Lower leg skin (tissue), 4 donors: ENCODE data around the gene MBNL2. TPM values are rescaled to one million over a fixed set of nuclear protein-coding genes. Genes with fewer than 3 reads are reported as not detected.

Experiments
- DNase-seq, 2 donors: peaks; one replicate each; pipeline ENCODE4 v3.0.0-alpha.2; 2019; ENCODE audit warnings: low spot score in 2 of 2
- H3K4me3 ChIP-seq: fragments of 200-600 bp; sonication (generic); 2 replicates; pipeline ENCODE4 v1.5.1; 2017; ENCODE audit warnings: mild to moderate bottlenecking, low read depth; ENCODE audit not compliant: poor library complexity, severe bottlenecking
- CTCF ChIP-seq, 3 donors: fragments of 450-650 bp; IDR thresholded peaks; one replicate each; pipeline ENCODE4 v1.5.1; 2016; ENCODE audit warnings: antibody characterized with exemption in 3 of 3, mild to moderate bottlenecking in 3 of 3, moderate library complexity in 2 of 3
- POLR2A ChIP-seq, 2 donors: fragments of 450-650 bp; IDR thresholded peaks; one replicate each; pipeline ENCODE4 v1.6.1; 2016 to 2017; ENCODE audit warnings: antibody characterized with exemption in 2 of 2, mild to moderate bottlenecking in 1 of 2, moderate library complexity in 1 of 2
- WGBS, 2 donors: methylation state at CpG; one replicate each; pipeline ENCODE4 v1.1.5; 2018; 5-methylcytosine and 5-hydroxymethylcytosine counted together
- intact Hi-C: fragments of 100-400 bp; cut with DNase I; formaldehyde crosslinking; loops from one replicate; pipeline ENCODE4 v1.15.0; 2023; ENCODE audit warnings: low total_unique reads
- total RNA-seq, 4 donors: library from RNA; depleted of rRNA; stranded (reverse); fragments of >200 nt; gene quantifications; one replicate each; pipeline ENCODE4 v1.1.0, GENCODE V29; 2016

The MBNL2 gene
- total RNA-seq, 4 donors from 2014 or later = 37.6 to 59.5 (median 45.4) TPM

DNA sequence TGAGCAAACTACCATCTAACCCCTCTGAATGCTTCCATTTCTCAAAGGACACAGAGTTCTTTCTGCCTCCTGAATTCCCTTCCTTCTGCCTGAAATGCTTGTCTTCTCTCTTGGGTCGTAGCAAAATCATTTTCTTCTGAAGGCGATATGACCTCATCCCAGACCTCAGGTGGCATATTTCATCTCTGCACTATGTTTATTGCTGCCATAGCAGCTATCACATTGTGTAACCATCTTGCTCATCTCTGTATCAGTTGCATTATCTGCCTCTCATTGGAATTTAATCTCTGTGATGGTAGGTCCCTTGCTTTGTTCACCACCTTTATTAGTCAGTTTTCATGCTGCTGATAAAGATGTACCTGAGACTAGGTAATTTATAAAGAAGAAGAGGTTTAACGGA, 179.3 kb downstream of the MBNL2 start:
- WGBS, 2 donors = 66 to 82% methylated on average over 3 of the region's 3 CpGs
- DNase-seq = no peak
- intact Hi-C loops = no loop called here
- no peak for TF ChIP-seq POLR2A (IDR thresholded peaks at IDR 0.05)
- no peak for TF ChIP-seq CTCF (IDR thresholded peaks at IDR 0.05)
- no peak overlapping the region for H3K4me3 ChIP-seq

DNA sequence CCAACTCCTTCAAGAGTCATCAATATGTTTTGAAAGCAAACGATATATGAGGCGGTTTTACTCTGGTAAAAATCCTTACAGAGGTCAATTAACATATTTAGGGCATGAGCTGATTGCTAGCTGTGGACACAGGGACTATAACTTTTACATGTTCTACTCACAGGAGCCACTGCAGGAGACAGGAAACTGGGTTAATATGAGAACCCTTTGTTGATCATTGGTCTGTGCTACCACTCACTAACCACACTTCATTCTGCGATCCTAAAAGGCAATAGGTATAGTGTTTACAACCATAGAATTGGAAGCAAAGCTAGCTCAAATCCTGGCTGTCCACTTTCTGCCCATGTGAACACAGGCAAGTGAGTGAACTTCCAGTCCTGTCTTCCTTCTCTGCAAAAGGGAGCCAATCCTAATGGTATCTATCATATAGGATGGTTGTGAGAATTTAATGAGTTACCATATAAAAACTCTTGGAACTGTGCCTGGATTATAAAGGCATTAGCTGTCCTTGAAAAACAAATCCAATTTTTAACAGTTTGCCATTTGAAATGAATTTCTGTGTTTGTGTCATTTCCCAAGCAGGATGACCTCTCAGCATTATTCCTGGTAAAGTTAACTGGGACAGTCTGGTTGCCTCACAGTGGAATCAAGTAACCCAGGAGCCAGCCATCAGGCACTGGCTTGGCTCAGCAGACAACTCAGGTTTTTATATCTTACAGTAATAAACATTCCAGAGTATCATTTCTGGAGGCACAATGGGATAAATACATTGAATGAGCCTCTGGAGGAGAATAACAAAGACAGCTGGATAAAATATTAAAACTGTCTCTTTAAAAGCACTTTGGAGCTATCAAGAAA, 182.0 kb downstream of the MBNL2 start:
- intact Hi-C loops = no loop called here
- DNase-seq = no peak
- no peak overlapping the region for H3K4me3 ChIP-seq
- TF ChIP-seq CTCF (IDR thresholded peaks at IDR 0.05) (no peak), POLR2A (IDR thresholded peaks at IDR 0.05) (no peak)
- 86 to 93% methylated on average over 3 of the region's 3 CpGs for WGBS, 2 donors

GRCh38 chr13:97407540-97407939, 185.4 kb downstream of the MBNL2 start:
- TF ChIP-seq POLR2A (IDR thresholded peaks at IDR 0.05) (no peak), CTCF (IDR thresholded peaks at IDR 0.05) (no peak)
- no peak for DNase-seq
- H3K4me3 ChIP-seq = no peak overlapping the region
- WGBS, 2 donors = 79% methylated on average over 2 of the region's 2 CpGs
- intact Hi-C loops = no loop called here

DNA sequence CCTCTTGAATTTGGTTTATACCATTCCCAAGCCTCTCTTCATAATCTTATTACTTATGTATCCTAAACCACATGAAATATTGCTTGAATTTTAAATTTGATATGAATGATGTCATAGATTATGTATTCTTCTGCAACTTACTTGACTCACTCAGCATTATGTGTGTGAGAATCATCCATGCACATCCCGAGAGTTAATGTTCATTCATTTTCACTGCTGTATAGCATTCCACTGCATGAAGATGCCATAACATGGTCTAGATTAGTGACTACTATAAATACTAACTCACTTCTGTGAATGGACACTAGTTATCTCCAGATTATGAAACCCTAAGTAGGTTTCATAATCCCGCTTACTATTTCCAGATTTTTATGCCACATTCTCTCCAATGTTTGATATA, 186.8 kb downstream of the MBNL2 start:
- TF ChIP-seq POLR2A (IDR thresholded peaks at IDR 0.05) (no peak), CTCF (IDR thresholded peaks at IDR 0.05) (no peak)
- WGBS, 2 donors = 89 to 95% methylated on average over 2 of the region's 2 CpGs
- intact Hi-C loops = no loop called here
- no peak for DNase-seq
- no peak overlapping the region for H3K4me3 ChIP-seq

GRCh38 chr13:97411984-97412383, 189.9 kb downstream of the MBNL2 start:
- intact Hi-C loops = no loop called here
- no peak overlapping the region for H3K4me3 ChIP-seq
- WGBS, 2 donors = 74 to 75% methylated on average over 6 of the region's 6 CpGs
- DNase-seq = no peak
- TF ChIP-seq CTCF (IDR thresholded peaks at IDR 0.05) = no peak

DNA sequence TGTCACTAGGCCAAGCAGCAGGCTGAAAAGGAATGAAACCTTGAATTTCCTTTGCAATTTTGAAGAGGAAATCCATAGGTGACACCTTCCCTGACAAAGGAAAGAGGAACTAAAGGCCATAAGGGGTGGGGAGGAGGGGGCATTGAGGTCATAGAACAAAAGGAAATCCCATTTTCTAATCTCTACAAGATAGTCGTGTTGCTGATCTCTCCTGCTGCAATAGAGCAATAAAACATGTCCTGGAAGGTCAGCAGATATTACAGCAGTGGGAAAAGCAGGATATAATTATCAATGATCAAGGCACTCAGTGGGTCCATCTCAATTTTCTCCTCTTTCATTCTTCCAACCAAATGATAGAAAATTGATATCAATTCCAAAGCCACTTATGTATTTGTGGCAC, 191.6 kb downstream of the MBNL2 start:
- no peak overlapping the region for H3K4me3 ChIP-seq
- DNase-seq = no peak
- no peak for TF ChIP-seq POLR2A (IDR thresholded peaks at IDR 0.05)
- TF ChIP-seq CTCF (IDR thresholded peaks at IDR 0.05) = no peak
- WGBS, 2 donors = 44% methylated on average over 1 of the region's 1 CpG
- intact Hi-C loops = no loop called here
